RWPE2 (cell line): ENCODE results near the gene MTUS2.
A peak's percentile ranks its signal among the peaks of the same experiment; 100 is the strongest.

Source experiments
- ATAC-seq: fragments of 200-7000 bp; cut with Tn5 transposase; 3 replicates; pipeline ENCODE4 v1.9.1; 2021; ENCODE audit warnings: low read depth
- DNase-seq: peaks from one replicate; pipeline ENCODE4 v3.0.0-alpha.2; 2020; ENCODE audit warnings: low spot score
- H3K27ac ChIP-seq: fragments of 450-650 bp; 2 replicates; pipeline ENCODE4 v1.5.1; 2017; ENCODE audit warnings: mild to moderate bottlenecking; ENCODE audit not compliant: poor library complexity, severe bottlenecking
- H3K27me3 ChIP-seq: fragments of 250-450 bp; sonication (Bioruptor Pico); 2 replicates; pipeline ENCODE4 v1.5.1; 2021; ENCODE audit warnings: mild to moderate bottlenecking, moderate library complexity; ENCODE audit not compliant: insufficient read depth, poor library complexity, severe bottlenecking
- H3K36me3 ChIP-seq: fragments of 250-450 bp; sonication (Bioruptor Pico); 2 replicates; pipeline ENCODE4 v1.5.1; 2020; ENCODE audit warnings: low read depth, mild to moderate bottlenecking, moderate library complexity
- H3K4me1 ChIP-seq: fragments of 250-450 bp; sonication (Bioruptor Pico); 2 replicates; pipeline ENCODE4 v1.5.1; 2021; ENCODE audit warnings: mild to moderate bottlenecking, moderate library complexity; ENCODE audit not compliant: insufficient read depth, poor library complexity, severe bottlenecking
- H3K4me3 ChIP-seq: fragments of 250-450 bp; sonication (Bioruptor Pico); 2 replicates; pipeline ENCODE4 v1.5.1; 2021; ENCODE audit warnings: mild to moderate bottlenecking, moderate library complexity; ENCODE audit not compliant: severe bottlenecking
- H3K9me3 ChIP-seq: fragments of 250-450 bp; sonication (Bioruptor Pico); 2 replicates; pipeline ENCODE4 v1.5.1; 2021; ENCODE audit warnings: mild to moderate bottlenecking, moderate library complexity; ENCODE audit not compliant: severe bottlenecking
- CTCF ChIP-seq: fragments of 450-650 bp; IDR thresholded peaks from one replicate; pipeline ENCODE4 v1.5.1; 2017; ENCODE audit warnings: mild to moderate bottlenecking, moderate library complexity; ENCODE audit not compliant: poor library complexity, severe bottlenecking

The MTUS2 gene

DNA sequence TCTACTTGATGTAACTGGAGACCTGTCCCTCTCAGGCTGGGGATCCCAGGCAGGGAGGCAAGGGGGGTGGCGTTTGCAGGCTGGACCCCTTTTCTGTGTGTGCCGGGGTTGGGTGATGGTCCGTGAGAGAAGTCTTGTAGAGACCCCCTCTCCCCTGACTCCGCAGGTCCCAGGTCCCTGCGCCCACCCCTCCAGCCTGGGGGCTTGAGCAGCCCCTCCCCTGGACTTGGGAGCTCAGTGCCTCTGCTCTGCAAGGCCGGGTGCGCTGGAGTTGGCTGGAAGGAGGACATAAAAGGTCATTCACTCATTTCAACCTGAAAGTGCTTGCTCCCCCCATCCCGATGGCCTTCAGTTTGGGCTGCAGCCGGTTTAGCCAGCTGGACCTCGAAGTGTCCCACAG is 685.8 kb downstream of the MTUS2 start:
- H3K36me3 ChIP-seq = no peaks in the 10 kb centered on the region
- DNase-seq (no peak), ATAC-seq (no peak)
- H3K4me3 ChIP-seq = no peak overlapping the region
- H3K27ac ChIP-seq = no peak overlapping the region
- no peak for TF ChIP-seq CTCF
- H3K9me3 ChIP-seq = no peaks in the 10 kb centered on the region
- H3K4me1 ChIP-seq = no peaks in the 10 kb centered on the region
- H3K27me3 ChIP-seq = no peaks in the 10 kb centered on the region

- H3K4me1 ChIP-seq = no peaks in the 10 kb centered on the region
- DNase-seq (no peak), ATAC-seq (no peak)
- no peak overlapping the region for H3K4me3 ChIP-seq
- no peak for TF ChIP-seq CTCF
- H3K27ac ChIP-seq = no peak overlapping the region
- 0 out of 2 replicates have a peak, but pooled peaks cover 8% of the 10 kb centered on the region for H3K36me3 ChIP-seq
- H3K27me3 ChIP-seq = no peaks in the 10 kb centered on the region
- no peaks in the 10 kb centered on the region for H3K9me3 ChIP-seq
Measured at GRCh38 chr13:29507356-29507755, 687.2 kb downstream of the MTUS2 start.

DNA sequence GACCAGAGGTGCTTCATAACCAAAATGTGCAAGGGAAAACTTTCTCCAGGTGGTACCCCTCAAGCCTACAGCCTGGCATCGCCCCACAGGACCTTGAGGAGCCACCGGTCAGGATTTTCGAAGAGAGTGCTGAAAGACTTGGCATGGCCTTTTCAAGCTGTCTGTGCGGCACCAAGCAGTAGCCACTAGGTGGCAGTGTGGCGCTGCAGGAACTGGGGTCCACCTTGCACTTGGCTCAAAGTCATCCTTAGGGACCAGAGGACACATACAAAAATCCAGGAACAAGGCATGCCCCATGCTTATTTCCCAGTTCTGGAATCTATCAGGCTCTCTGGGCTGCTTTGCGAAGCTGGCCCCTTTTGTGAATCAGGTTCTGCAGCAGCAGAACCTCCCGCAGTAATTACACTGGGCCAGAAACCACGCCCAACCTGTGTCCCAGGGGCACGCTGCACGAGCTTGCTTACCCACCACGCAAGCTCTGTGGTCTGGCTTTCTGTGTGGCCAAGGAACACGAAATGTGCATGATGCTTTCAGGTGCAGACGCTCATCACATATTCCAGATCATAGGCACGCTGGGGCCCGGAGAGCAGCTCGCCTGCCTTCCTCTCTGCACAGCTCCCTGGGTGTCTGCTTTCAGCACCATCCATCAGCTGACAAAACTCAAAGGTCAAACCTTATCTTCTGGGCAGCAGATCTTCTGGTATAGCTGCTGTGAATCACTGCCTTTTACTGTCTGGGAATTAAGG is 688.2 kb downstream of the MTUS2 start:
- Histone ChIP-seq H3K27me3 (no peaks in the 10 kb centered on the region), H3K36me3 (peaks cover 18% of the 10 kb centered on the region), H3K27ac (no peak overlapping the region), H3K4me1 (no peaks in the 10 kb centered on the region), H3K4me3 (no peak overlapping the region), H3K9me3 (no peaks in the 10 kb centered on the region)
- no peak for DNase-seq
- peak; percentile 90 for TF ChIP-seq CTCF
- peak; percentile 73 for ATAC-seq

DNA sequence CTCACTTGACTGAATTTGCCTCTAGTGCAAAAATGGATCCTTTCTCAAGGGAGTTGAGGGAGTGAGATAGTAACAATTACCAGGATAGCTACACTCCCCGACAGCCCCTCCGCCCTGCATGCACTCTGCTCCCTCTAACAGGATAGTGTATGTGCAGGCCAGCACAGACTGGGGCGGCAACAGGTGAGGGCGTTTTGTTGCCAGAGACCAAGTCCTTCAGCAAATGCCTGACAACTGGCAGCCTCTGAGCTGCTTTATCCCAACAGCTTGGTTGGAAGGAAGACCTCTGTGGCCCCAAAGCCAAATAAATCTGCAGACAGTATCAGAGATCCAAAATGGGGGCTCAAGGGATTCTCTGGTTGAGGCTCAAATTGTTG is 688.7 kb downstream of the MTUS2 start:
- peaks cover 23% of the 10 kb centered on the region for H3K36me3 ChIP-seq
- no peaks in the 10 kb centered on the region for H3K4me1 ChIP-seq
- no peaks in the 10 kb centered on the region for H3K9me3 ChIP-seq
- H3K4me3 ChIP-seq = no peak overlapping the region
- TF ChIP-seq CTCF = no peak
- ATAC-seq (no peak), DNase-seq (no peak)
- H3K27ac ChIP-seq = no peak overlapping the region
- H3K27me3 ChIP-seq = no peaks in the 10 kb centered on the region

DNA sequence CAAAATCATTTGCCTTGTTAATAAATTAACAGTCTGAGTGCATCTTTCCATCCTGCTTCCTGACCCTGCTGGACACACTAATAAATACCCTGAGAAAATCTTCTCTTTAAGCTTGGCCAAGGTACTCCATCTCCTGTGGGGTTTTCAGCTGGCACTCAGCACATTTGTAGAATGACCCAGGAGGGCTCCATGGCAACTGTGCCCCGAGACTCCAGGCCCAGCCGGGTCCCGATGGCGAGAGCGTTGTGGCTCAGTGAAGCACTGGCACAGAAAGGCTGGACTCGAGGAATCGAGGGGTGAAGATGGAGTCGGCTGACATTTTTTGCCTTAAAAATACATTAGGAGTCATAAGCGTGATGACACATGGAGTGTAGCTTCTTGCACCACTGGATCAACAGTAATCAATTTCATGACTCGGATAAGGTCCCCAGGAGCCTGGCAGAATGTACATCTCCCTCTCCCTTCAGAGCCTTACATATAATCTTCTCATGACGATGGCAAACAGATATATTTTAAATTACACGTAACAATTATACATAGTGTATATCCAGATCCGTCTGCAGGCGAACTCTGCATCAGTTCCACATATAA is 690.0 kb downstream of the MTUS2 start:
- H3K4me3 ChIP-seq = no peak overlapping the region
- no peak for TF ChIP-seq CTCF
- H3K4me1 ChIP-seq = no peaks in the 10 kb centered on the region
- ATAC-seq = no peak
- H3K27ac ChIP-seq = no peak overlapping the region
- DNase-seq = no peak
- H3K36me3 ChIP-seq = peaks cover 31% of the 10 kb centered on the region
- H3K27me3 ChIP-seq = no peaks in the 10 kb centered on the region
- no peaks in the 10 kb centered on the region for H3K9me3 ChIP-seq
